Measurements from ENCODE around the gene AQR. TPM values are rescaled to one million over a fixed set of nuclear protein-coding genes. Genes with fewer than 3 reads are reported as not detected.

The AQR gene
- total RNA-seq (2021) (55.6 to 62.1 TPM (median 57.9 TPM) in 3 replicates), Bru-seq, nascent RNA (percentile 89 among the genes with signal in this experiment)
- long read RNA-seq, experiment 1, full-length matches to known transcripts: 282 of 389 reads
- long read RNA-seq, experiment 1, partial matches to known transcripts: 64 of 389 reads
- long read RNA-seq, experiment 1, other reads (novel, unspliced or antisense): 43 of 389 reads
- long read RNA-seq, experiment 2, full-length matches to known transcripts: 31 of 115 reads
- long read RNA-seq, experiment 2, partial matches to known transcripts: 34 of 115 reads
- long read RNA-seq, experiment 2, other reads (novel, unspliced or antisense): 50 of 115 reads
- long read RNA-seq, experiment 3, full-length matches to known transcripts: 5 of 8 reads
- long read RNA-seq, experiment 3, partial matches to known transcripts: 3 of 8 reads
- long read RNA-seq, experiment 3, other reads (novel, unspliced or antisense): 0 of 8 reads

GRCh38 chr15:34969340-34970097, at the start of gene AQR:
AQR (minus strand) TSS chr15:34969742; CDS start chr15:34969613, 129 bp downstream.
- H3K27ac Mint-ChIP-seq: peak within 1 kb of the TSS; percentile 99
- peaks cover 12% of the 10 kb centered on the region for H3K36me3 Mint-ChIP-seq
- ChIA-PET POLR2A (interaction anchor here (0.7 to 2.0 kb wide), 3 partner anchors 11 to 50 kb away, joined by 3 to 14 read pairs (median 3); partner anchors contain the start of gene ZNF770), CTCF (interaction anchor here (0.6 to 2.7 kb wide), 13 partner anchors 11 to 475 kb away, joined by 3 to 24 read pairs (median 5); partner anchors contain the start of gene ZNF770)
- DNase-seq (ENCODE audit: low spot score): peak; percentile 96
- H3K27me3 Mint-ChIP-seq (ENCODE audit: low read depth): no peaks in the 10 kb centered on the region
- H3K9me3 Mint-ChIP-seq: no peaks in the 10 kb centered on the region
- peak within 1 kb of the TSS; percentile 99 for H3K4me3 Mint-ChIP-seq
- peak; percentile 99 for ATAC-seq
- H3K4me1 Mint-ChIP-seq: peaks cover 26% of the 10 kb centered on the region
- TF ChIP-seq NFE2L1 (CRISPR knock-in tag; IDR thresholded peaks at IDR 0.05) (no peak), SMAD4 (CRISPR knock-in tag; IDR thresholded peaks at IDR 0.05) (no peak), ZNF281 (CRISPR knock-in tag; IDR thresholded peaks at IDR 0.05) (no peak), SP1 (CRISPR knock-in tag; conservative IDR thresholded peaks at IDR 0.05) (peak; percentile 71), ZMAT4 (CRISPR knock-in tag; IDR thresholded peaks at IDR 0.05) (no peak), CTCF (IDR thresholded peaks at IDR 0.05) (peak; percentile 41), MAX (CRISPR knock-in tag; IDR thresholded peaks at IDR 0.05) (peak; percentile 75), CREB1 (CRISPR knock-in tag; IDR thresholded peaks at IDR 0.05) (no peak), ZNF317 (CRISPR knock-in tag; IDR thresholded peaks at IDR 0.05; ENCODE audit: borderline replicate concordance, low read depth) (no peak), ATF2 (CRISPR knock-in tag; IDR thresholded peaks at IDR 0.05; ENCODE audit: borderline replicate concordance, low read depth) (no peak), ZSCAN18 (CRISPR knock-in tag; IDR thresholded peaks at IDR 0.05) (no peak), TEAD1 (CRISPR knock-in tag; IDR thresholded peaks at IDR 0.05) (peak; percentile 81; the same call in 1 of the 2 replicates), USF2 (CRISPR knock-in tag; IDR thresholded peaks at IDR 0.05) (0 out of 2 replicates have a peak, but pooled peaks have one; percentile 30), E2F1 (CRISPR knock-in tag; IDR thresholded peaks at IDR 0.05) (no peak), IRF2 (CRISPR knock-in tag; IDR thresholded peaks at IDR 0.05; ENCODE audit: borderline replicate concordance, low read depth) (no peak), ZBTB21 (CRISPR knock-in tag; IDR thresholded peaks at IDR 0.05; ENCODE audit: borderline replicate concordance) (0 out of 2 replicates have a peak, but pooled peaks have one; percentile 57), AFF4 (CRISPR knock-in tag; IDR thresholded peaks at IDR 0.05; ENCODE audit: borderline replicate concordance) (no peak; the same call in 1 of the 2 replicates)

Measured in WTC11 (cell line).